Prostate gland (tissue), 2 donors: Measurements from ENCODE around the gene ATP6V0D1.

Experiments
- CTCF ChIP-seq, 4 experiments: fragments of 200-600 bp in 2 of 4; fragments of 450-650 bp in 2 of 4; sonication (generic) in 2 of 4; IDR thresholded peaks; 1 replicate in 3 of 4; 2 replicates in 1 of 4; pipeline ENCODE4 v1.5.1; 2016 to 2019; ENCODE audit warnings: antibody characterized with exemption in 4 of 4, mild to moderate bottlenecking in 2 of 4, moderate library complexity in 2 of 4
- POLR2A ChIP-seq: fragments of 450-650 bp; IDR thresholded peaks from one replicate; pipeline ENCODE4 v1.6.1; 2016; ENCODE audit warnings: antibody characterized with exemption, mild to moderate bottlenecking

GRCh38 chr16:67437513-67437912, 43.4 kb downstream of the ATP6V0D1 start:
- no peak for TF ChIP-seq POLR2A
- no peak for TF ChIP-seq CTCF (IDR thresholded peaks at IDR 0.05)
